ENCODE results near the gene ARRB2.
"Not testable (repeated sequence)": the region's sequence is repeated elsewhere in the genome, so short reads cannot be mapped to it uniquely, and the experiment has no call there.

The ARRB2 gene

DNA sequence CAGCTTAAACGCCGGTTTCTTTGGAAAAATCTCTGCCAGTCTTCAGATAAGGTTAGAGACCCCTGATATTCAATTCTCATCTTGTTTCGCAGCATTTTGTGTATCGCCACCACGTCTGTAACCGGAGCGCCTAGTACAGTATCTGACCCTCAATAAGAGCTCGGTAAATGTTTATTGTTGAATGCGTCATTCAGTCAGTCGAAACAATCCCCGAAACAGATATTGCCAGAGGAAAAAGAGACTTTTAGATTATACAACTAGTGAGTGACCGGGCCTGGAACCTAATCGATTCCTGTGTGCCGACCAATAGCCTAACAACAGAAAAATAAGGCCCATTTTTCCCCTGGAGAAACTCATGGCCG, 7.1 kb upstream of the ARRB2 start:
- DNase-seq: no peak

DNA sequence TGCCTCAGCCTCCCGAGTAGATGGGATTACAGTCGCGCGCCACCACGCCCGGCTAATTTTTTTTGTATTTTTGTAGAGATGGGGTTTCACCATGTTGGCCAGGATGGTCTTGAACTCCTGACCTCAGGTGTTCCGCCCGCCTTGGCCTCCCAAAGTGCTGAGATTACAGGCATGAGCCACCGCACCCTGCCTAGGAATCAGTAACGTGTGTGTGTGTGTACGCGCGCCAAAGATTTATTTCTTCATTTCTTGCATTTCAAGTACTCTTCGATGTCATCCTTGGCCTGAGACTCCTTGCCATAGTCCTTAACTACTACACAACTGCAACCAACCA, 5.9 kb upstream of the ARRB2 start:
- DNase-seq: not testable (repeated sequence)

DNA sequence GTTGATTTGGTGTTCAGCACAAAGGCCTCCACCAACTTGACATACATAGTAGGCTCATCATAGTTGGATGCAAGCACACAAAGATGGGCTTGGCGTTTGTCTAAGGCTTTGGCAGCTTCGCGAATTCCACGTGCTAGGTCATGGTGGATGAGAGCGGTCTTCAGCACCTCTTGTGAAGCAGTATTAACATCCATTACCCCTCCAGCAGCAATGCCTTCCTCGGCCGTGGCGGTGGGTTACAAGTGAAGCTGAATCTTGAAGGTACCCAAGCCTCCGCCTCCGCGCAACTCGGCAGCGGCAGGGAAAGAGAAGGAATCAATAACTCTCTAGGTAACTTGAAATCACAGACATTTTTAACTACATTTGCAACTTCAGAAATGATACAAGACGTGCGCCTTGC, 5.4 kb upstream of the ARRB2 start:
- DNase-seq: no peak

DNA sequence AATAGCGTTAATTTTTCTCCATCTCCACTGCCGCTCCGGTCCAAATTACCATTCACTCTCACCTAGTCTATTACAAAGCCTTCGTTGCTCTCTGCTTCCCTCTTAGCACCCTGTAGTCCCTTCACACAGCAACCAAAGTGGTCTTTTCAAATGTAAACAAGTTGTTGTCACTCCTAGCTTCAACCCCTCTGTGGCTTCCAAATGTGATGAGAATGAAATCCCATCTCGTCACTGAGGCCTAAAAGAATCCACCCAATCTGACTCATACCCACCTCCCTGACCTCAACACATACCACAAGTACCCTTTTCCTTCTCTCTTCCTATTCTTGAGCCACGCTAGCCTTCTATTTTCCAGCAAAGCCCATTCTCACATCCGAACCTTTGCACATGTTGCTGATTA, 4.3 kb upstream of the ARRB2 start:
- no peak for DNase-seq

DNA sequence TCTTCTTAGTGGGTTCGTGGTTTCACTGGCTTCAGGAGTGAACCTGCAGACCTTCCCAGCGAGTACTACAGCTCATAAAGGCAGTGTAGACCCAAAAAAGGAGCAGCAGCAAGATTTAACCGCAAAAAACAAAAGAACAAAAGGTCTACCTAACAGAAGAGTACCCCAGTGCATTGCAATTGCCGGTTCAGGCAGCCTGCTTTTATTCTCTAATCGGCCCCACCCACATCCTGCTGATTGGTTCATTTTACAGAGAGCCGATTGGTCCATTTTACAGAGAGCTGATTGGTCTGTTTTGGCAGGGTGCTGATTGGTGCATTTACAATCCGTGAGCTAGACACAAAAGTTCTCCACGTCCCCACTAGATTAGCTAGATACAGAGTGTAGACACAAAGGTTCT, 2.0 kb upstream of the ARRB2 start:
- DNase-seq: peak; percentile 36

DNA sequence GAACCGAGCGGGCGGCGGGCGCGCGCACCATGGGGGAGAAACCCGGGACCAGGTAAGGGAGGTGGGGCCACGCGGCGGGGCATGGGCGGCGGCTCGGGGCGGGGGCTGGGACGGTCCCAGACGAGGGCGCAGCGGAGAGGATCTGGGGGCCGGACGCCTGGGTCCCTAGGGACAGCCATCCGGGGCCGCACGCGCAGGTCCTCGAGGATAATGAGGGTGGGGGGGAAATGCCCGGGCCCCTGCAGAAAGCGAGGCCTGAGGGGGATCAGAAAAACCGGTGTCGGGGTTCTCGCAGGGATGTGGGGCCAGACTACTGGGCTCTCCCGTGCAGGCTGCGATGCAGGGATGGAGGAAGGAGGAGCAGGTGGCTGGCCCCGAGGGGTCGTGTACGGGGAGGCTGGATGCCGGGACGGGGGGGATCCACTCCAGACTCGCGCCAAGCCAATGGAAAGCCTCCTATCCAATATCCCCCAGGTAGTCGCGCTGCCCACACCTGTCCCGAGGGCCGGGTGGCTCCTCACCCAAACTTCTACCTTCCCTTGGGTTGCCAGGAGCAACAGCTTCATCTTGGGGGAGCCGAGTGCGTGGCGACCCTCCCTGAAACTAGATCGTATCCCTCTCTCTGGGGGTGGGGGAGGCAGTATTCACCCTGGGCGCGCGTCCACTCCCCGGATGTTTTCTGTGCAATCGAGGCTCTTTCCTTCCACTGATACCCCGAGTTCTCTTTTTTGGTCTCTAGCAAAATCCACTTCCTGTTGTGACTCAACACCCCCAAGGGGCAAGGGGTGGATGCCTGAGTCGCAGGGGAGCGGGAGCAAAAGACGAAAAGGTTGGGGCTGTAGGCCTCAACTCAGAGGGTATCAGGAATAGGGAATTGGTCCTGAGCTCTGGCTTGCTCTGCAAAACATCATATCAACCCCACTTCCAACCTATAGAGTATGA, 532 bp downstream of the ARRB2 start:
- DNase-seq: peak; percentile 32

DNA sequence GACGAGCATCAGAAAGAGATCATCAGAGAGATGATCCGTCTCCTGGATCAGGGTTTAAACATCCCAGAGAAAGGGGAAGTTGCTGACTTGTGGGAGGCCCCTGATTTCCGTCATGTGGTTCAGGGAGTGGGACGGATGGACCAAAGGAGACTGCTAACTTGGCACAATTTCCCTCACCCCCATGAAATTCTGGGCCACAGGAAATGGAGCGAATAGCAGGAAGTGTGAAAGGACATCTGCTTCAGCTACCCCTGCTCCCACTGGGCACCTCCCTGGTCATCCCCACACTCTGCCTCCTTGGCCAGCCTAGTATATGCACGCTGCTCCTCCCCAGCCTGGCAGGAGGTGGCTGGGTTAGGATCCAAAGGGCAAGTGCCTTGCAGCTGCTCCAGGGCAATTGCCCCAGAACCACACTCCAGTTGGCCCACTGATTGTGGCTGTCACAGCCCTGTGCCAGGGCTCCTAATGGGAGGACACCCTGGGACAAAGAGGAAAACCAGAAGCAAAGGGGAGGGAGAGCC, 1.3 kb downstream of the ARRB2 start:
- no peak for DNase-seq

DNA sequence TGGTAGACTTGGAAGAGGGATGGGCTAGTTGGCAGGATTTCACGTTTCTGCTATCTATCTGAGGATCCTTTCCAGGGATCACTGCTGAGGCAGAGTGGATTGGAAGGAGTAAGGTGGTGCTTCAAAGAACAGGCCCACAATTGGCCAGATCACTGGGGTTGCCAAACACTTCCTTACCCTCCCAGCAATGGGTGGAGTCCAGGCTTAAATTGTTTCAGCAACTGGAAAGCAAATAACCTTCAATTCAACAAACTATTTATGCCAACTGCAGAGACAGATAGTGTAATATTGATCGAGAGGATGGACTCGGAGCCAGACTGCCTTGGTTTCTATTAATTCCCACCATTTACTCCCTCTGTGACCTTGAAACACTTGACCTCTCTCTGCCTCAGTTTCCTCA, 2.1 kb downstream of the ARRB2 start:
- DNase-seq: no peak

DNA sequence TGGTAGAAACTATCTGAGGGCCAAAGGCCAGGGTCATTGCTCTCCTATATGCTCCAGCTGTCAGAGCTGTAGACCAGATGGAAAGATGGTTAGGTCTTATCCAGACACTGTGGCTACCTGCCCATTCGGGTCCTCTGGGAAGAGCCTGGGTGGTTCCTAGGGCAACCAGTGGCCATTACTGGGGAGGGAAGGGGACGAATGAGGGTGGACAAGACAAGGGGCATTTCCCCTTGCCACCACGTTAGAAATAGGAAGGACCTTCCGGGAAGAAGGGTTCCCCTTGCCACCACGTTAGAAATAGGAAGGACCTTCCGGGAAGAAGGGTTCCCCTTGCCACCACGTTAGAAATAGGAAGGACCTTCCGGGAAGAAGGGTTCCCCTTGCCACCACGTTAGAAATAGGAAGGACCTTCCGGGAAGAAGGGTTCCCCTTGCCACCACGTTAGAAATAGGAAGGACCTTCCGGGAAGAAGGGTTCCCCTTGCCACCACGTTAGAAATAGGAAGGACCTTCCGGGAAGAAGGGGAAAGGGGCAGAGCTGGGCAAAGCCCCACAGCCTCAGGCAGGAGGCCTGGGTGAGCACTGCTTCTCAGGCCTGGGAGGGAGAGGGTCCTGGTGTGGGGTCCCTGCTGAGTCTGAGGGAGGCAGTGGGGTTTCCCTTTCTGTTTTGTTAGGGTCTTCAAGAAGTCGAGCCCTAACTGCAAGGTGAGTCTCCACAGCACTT, 4.1 kb downstream of the ARRB2 start:
- DNase-seq: not testable (repeated sequence)

DNA sequence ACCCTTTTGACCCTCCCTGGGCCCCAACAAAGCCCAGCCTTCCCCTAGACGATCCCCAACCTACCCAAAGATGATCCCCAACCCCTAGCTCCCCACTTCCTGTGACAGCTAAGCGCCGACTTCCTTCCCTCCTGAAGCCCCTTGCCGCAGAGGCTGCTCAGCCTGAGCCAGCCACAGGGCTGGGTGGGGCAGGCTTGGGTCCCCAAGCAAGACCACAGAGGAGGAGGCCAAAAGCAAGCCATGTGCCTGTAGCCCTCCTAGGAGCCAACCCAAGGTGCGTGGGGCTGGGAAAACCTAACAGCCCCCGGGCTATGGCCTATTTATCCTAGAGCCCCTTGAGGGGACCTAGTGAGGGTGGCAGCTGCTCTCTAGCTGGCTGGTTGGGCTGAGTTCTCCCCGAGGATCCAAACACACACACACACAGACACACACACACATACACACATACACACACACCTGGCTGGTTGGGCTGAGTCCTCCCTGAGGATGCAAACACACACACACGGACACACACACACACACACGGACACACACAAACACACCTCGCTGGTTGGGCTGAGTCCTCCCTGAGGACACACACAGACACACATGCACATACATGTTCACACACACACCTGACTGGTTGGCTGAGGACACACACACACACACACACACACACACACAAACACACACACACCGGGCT, 4.8 kb downstream of the ARRB2 start:
- DNase-seq: peak; percentile 51

DNA sequence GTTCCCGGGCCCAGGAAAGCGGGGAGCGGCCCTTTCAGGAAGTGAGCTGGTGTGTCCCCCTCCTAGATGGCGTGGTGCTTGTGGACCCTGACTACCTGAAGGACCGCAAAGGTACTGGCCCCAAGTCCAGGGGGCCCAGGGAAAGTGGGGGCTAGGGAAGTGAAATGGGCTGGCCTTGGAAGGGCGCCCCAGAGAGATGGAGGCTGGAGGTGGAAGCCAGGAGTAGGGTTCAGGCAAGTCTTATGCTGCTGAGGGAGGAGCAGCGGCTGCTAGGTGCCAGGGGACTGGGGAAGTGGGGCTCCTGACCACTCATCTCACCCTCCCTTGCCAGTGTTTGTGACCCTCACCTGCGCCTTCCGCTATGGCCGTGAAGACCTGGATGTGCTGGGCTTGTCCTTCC, 5.6 kb downstream of the ARRB2 start:
- no peak for DNase-seq

DNA sequence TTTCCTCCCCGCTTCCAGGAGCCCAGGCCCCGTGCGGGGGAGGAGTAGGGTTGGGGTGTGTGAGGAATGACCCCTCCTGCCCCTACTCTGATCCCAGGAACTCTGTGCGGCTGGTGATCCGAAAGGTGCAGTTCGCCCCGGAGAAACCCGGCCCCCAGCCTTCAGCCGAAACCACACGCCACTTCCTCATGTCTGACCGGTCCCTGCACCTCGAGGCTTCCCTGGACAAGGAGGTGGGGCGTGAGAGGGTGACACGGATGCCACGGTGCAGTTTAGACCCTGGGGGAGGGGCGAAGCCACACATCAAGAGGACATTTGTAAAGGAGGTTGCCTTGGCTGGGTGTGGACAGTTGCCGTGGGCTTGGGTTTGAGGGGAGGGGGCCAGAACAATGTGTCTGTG, 7.4 kb downstream of the ARRB2 start:
- no peak for DNase-seq

DNA sequence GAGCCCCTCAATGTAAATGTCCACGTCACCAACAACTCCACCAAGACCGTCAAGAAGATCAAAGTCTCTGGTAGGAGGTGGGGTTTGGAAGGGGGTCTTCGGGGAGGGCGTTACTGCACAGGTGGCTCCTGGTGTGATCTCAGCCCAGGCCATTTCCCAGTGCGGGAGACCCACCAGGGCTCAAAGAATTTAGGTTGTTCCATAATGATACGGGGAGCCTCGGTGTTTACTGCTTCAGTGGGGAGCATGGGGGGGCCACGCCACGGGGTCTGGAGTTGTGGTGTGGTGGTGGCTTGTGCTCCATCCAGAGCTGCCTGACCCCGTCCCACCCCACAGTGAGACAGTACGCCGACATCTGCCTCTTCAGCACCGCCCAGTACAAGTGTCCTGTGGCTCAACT, 7.8 kb downstream of the ARRB2 start:
- no peak for DNase-seq

DNA sequence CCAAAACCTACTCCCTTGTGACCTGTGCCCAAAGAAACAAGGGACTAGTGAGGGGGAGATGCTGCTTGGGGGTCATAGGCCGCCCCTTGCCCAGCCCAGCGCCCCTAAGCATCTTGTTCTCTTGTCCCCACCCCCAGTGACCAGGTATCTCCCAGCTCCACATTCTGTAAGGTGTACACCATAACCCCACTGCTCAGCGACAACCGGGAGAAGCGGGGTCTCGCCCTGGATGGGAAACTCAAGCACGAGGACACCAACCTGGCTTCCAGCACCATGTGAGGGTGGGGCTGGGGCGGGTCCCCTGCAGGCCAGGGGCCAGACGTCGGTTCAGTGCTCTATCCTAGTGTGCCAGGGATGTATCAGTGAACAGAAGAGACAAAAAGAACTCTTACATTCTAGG, 8.7 kb downstream of the ARRB2 start:
- DNase-seq: no peak

DNA sequence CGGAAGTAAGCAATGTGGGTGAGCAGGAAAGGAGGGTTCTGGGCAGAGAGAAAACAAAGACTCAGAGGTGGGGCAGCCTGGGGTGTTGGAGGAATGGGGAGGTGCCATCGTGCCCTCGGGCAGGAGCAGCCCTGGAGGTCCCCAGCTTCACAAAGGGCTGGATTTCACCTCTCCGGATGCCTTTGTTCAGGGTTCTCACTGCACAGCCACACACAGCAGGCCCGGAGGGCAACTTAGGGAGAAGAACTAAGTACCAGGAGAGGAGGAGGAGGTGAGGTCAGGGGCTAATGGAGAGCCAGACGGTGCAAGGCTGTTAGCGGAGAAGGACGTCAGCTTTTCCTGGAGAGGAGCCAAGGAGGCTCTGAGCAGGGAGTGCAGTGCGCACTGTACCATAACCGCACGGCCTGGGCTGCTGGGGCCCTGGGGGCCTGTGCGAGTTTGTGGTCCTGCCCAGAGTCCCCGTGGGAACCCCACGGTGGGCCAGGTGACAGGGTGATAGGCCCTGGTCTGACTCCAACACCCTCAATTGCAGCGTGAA, 9.3 kb downstream of the ARRB2 start:
- DNase-seq: no peak

DNA sequence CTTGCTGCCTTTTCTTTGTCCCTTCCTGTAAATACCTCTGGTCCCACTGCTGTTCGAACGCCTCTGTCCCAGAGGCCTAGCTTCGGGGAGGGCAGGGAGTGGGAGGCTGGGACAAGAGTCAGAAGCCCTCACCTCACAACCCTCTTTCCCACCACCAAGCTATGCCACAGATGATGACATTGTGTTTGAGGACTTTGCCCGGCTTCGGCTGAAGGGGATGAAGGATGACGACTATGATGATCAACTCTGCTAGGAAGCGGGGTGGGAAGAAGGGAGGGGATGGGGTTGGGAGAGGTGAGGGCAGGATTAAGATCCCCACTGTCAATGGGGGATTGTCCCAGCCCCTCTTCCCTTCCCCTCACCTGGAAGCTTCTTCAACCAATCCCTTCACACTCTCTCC, 10.4 kb downstream of the ARRB2 start:
- DNase-seq: no peak

DNA sequence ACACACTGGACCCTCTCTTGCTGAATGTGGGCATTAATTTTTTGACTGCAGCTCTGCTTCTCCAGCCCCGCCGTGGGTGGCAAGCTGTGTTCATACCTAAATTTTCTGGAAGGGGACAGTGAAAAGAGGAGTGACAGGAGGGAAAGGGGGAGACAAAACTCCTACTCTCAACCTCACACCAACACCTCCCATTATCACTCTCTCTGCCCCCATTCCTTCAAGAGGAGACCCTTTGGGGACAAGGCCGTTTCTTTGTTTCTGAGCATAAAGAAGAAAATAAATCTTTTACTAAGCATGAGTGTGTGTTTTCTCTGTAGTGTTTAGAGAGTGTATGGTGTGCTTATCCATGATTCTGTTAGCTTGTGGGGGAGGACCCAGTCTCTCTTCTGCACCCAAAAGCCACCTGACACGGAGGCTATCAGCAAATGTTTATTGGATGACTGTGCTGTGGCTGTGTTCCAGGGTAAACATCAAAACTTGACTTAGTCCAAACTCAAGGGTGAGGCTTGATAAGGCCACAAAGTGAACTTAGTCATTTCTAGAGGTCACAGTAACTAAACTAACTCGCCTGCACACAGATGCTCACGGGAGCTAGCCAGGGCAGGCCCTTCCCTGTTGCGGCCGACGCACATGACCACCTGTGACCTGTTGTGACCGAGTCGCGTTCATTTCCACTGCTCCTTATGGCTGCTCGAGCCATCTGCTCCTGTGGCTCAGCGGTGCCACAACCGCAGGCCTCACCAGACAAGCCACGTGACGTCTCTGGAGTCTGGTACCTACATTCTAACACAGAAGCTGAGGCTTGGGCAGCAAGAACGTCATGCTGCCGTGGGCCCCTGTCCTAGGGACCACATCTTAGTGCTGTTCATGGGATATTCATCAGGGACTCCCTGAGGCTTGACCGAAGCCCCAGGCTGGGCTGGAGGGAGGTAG, 11.0 kb downstream of the ARRB2 start:
- DNase-seq: no peak

DNA sequence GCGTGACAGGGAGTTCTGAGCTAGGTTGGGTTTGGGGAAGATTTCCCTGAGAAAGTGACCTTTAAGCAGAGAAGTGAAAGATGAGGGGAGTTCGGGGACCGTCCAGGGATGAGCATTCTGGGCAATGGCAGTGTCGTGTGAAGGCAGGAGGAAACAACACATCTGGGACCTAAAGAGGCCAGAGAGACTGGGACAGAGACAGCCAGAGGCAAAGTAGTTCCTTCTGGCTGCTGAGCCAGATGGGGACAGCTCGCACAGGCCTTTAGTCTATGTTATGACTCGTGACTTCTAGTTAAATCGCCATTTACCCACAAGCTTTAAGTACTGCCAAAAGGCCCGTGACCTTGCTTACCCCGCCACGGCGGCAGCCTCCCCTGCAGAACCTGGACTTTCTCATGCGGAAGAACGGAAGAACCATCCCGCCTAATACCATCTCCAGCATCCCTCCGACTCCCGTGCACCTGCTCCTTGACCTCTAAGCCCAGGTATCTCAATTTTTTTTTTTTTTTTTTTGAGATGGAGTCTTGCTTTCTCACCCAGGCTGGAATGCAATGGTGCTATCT, 12.3 kb downstream of the ARRB2 start:
- DNase-seq: no peak

DNA sequence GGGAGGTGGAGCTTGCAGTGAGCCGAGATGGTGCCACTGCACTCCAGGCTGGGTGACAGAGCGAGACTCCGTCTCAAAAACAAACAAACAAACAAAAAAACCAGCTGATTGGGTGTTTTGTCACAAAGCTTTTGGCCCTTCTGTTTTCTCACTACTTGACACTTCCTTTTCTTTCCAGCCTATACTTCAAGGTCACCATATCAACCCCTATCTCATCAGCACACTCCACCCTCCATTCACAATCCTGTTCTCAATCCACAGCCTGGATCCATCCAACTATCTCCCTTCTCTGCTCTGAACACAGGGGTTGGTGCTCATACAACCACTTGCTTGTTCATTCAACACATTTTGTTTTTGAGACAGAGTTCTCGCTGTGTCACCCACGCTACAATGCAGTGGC, 14.2 kb downstream of the ARRB2 start:
- no peak for DNase-seq

DNA sequence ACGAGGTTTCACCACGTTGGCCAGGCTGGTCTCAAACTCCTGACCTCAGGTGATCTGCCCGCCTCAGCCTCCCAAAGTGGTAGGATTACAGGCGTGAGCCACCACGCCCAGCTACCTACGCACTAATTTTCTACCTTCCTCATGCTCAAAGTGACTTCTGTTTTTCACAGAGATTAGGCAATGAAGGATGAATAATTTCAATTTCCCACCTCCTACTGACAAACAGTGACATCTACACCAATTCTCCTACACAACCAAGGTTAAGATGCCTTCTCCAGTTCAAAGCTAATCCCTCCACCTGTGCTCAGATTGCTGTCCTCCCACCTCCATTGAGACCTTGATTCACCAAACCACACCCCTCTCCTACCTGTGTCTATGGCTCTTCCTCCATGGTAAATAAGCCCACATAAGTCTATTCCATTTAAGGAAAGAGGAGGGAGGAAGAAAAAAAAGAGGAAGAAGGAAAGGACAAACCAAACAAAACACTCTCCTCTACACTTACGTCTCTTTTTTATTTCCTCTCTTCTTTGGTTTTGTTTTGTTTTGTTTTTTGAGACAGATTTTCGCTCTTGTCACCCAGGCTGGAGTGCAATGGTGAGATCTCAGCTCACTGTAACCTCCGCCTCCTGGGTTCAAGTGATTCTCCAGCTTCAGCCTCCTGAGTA, 15.3 kb downstream of the ARRB2 start:
- no peak for DNase-seq

DNA sequence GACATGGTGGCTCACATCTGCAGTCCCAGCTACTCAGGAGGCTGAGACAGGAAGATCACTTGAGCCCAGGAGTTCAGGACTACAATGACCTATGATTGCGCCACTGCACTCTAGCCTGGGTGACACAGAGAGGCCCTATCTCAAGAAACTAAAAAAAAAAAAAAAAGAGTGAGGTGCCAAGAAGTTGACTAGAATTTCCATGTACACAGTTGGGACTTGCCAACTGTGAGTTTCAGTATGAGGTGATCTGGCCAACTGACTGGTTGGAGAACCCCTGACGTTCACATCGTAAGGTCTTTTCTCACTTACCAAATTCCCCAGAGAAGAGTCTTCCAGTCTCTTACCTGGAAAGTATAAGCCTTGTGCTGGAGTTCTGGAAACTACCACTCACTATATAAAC, 17.7 kb downstream of the ARRB2 start:
- DNase-seq: no peak

Data from effector CD4-positive, alpha-beta T cell (primary cell).